Kidney (tissue), 14 donors: ENCODE results near the gene AIMP1. TPM values are rescaled to one million over a fixed set of nuclear protein-coding genes. Genes with fewer than 3 reads are reported as not detected.

Experiments
- DNase-seq, 5 donors: peaks; one replicate each; pipeline ENCODE4 v3.0.0-alpha.2; 2013 to 2020
- FAIRE-seq: peaks from 2 replicates; lab custom pipeline; 2012; peaks lifted over from hg19 to GRCh38; lab: Jason Lieb, UNC
- H3K27ac ChIP-seq, 2 donors: one replicate each; pipeline ENCODE4 v1.7.0; 2013; ENCODE audit warnings: low read depth in 2 of 2, low read length in 2 of 2, inconsistent platforms in 1 of 2
- H3K27me3 ChIP-seq: one replicate; pipeline ENCODE4 v1.7.1; 2013; ENCODE audit warnings: low read length, inconsistent platforms; ENCODE audit not compliant: control insufficient read depth, insufficient read depth
- H3K36me3 ChIP-seq, 3 donors: one replicate each; pipeline versions ENCODE4 v1.7.0 to v1.7.1; 2013; ENCODE audit warnings: low read length in 3 of 3, control low read depth in 1 of 3, inconsistent platforms in 1 of 3; ENCODE audit not compliant: insufficient read depth in 3 of 3, control insufficient read depth in 2 of 3
- H3K4me1 ChIP-seq, 3 donors: one replicate each; pipeline versions ENCODE4 v1.7.0 to v1.7.1; 2013; ENCODE audit warnings: low read length in 3 of 3, inconsistent platforms in 1 of 3, low read depth in 1 of 3; ENCODE audit not compliant: control insufficient read depth in 2 of 3, insufficient read depth in 2 of 3
- H3K4me3 ChIP-seq, 3 donors: one replicate each; pipeline versions ENCODE4 v1.7.0 to v1.8.1; 2013; ENCODE audit warnings: low read length in 3 of 3, control low read depth in 1 of 3, inconsistent platforms in 1 of 3
- H3K9ac ChIP-seq, 3 donors: one replicate each; pipeline versions ENCODE4 v1.7.0 to v1.7.1; 2013; ENCODE audit warnings: low read length in 3 of 3, control low read depth in 1 of 3, inconsistent platforms in 1 of 3
- H3K9me3 ChIP-seq, 3 donors: one replicate each; pipeline versions ENCODE4 v1.7.0 to v1.7.1; 2013; ENCODE audit warnings: low read length in 3 of 3, control low read depth in 1 of 3, inconsistent platforms in 1 of 3; ENCODE audit not compliant: control insufficient read depth in 2 of 3, insufficient read depth in 1 of 3
- intact Hi-C: fragments of 100-400 bp; cut with DNase I; formaldehyde crosslinking; loops from one replicate; pipeline ENCODE4 v1.11.1; 2022
- polyA plus RNA-seq: library from polyadenylated mRNA; stranded (reverse); fragments of 350-450 nt; fragmentation: Illumina TruSeq; extraction: RNeasy Lipid Tissue Mini Kit (QIAGEN cat#74804); gene quantifications from one replicate; pipeline ENCODE4 v1.2.3, GENCODE V29; 2014; ENCODE audit warnings: low read depth, low replicate concordance; ENCODE audit not compliant: insufficient read depth
- total RNA-seq: library from RNA; stranded (reverse); fragmentation: NEBNext Ultra II Directional; extraction: Animal tissue kit (Norgen Biotek cat#: 25700); gene quantifications from one replicate; pipeline ENCODE4 v1.2.1, GENCODE V29; 2021
- TF ChIP-seq, protein P1 (sequence below): IDR thresholded peaks from 3 replicates; pipeline ENCODE4 v1.5.1; 2012; ENCODE audit warnings: mild to moderate bottlenecking, moderate library complexity, borderline replicate concordance; ENCODE audit not compliant: insufficient read depth; ENCODE audit errors: extremely low read depth
- donor health status: control.
- donor health status: control.
- donor health status: control.
- donor health status: control.
- donor health status: control.
- donor health status: DM: yes; HTN: yes; CAD: no.
- donor health status: Normal renal cell carcinoma (clear cell type).

The AIMP1 gene
- total and polyA plus RNA-seq, 2 donors from 2014 or later: 43.3 to 47.1 TPM

GRCh38 chr4:106286611-106287010, 29.7 kb upstream of the AIMP1 start:
- FAIRE-seq (no peak), DNase-seq (no peak)
- H3K9ac ChIP-seq: no peak overlapping the region
- H3K9me3 ChIP-seq: no peaks in the 10 kb centered on the region
- peaks cover 0 to 3% (median 0%) of the 10 kb centered on the region in 3 donors for H3K4me1 ChIP-seq
- no peak overlapping the region for H3K27ac ChIP-seq
- TF ChIP-seq, protein P1, sequence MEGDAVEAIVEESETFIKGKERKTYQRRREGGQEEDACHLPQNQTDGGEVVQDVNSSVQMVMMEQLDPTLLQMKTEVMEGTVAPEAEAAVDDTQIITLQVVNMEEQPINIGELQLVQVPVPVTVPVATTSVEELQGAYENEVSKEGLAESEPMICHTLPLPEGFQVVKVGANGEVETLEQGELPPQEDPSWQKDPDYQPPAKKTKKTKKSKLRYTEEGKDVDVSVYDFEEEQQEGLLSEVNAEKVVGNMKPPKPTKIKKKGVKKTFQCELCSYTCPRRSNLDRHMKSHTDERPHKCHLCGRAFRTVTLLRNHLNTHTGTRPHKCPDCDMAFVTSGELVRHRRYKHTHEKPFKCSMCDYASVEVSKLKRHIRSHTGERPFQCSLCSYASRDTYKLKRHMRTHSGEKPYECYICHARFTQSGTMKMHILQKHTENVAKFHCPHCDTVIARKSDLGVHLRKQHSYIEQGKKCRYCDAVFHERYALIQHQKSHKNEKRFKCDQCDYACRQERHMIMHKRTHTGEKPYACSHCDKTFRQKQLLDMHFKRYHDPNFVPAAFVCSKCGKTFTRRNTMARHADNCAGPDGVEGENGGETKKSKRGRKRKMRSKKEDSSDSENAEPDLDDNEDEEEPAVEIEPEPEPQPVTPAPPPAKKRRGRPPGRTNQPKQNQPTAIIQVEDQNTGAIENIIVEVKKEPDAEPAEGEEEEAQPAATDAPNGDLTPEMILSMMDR: no peak
- no peaks in the 10 kb centered on the region for H3K27me3 ChIP-seq
- no peak overlapping the region for H3K4me3 ChIP-seq
- intact Hi-C loops: no loop called here
- H3K36me3 ChIP-seq: peaks cover 0 to 2% (median under 1%) of the 10 kb centered on the region in 3 donors

GRCh38 chr4:106287353-106287969, 28.9 kb upstream of the AIMP1 start:
- Histone ChIP-seq H3K9me3 (no peaks in the 10 kb centered on the region), H3K36me3 (peaks cover 0 to 2% (median 2%) of the 10 kb centered on the region in 3 donors), H3K4me3 (no peak overlapping the region), H3K27ac (no peak overlapping the region), H3K27me3 (no peaks in the 10 kb centered on the region), H3K9ac (no peak overlapping the region), H3K4me1 (peaks cover 0 to 3% (median 0%) of the 10 kb centered on the region in 3 donors)
- DNase-seq (peak in 3 of 5 donors; percentile 27 to 68 (median 66)), FAIRE-seq (no peak)
- intact Hi-C loops: no loop called here
- TF ChIP-seq, protein P1: no peak

GRCh38 chr4:106289737-106290136, 26.6 kb upstream of the AIMP1 start:
- no peak overlapping the region for H3K4me3 ChIP-seq
- intact Hi-C loops: no loop called here
- H3K9ac ChIP-seq: no peak overlapping the region
- H3K4me1 ChIP-seq: peaks cover 0 to 3% (median 0%) of the 10 kb centered on the region in 3 donors
- H3K27ac ChIP-seq: no peak overlapping the region
- no peaks in the 10 kb centered on the region for H3K27me3 ChIP-seq
- FAIRE-seq (no peak), DNase-seq (no peak)
- TF ChIP-seq, protein P1: no peak
- no peaks in the 10 kb centered on the region for H3K9me3 ChIP-seq
- H3K36me3 ChIP-seq: peaks cover 0 to 5% (median 2%) of the 10 kb centered on the region in 3 donors
